Measurements from ENCODE around the gene JAK2.
"Not testable (repeated sequence)": the region's sequence is repeated elsewhere in the genome, so short reads cannot be mapped to it uniquely, and the experiment has no call there.

JAK2 gene

DNA sequence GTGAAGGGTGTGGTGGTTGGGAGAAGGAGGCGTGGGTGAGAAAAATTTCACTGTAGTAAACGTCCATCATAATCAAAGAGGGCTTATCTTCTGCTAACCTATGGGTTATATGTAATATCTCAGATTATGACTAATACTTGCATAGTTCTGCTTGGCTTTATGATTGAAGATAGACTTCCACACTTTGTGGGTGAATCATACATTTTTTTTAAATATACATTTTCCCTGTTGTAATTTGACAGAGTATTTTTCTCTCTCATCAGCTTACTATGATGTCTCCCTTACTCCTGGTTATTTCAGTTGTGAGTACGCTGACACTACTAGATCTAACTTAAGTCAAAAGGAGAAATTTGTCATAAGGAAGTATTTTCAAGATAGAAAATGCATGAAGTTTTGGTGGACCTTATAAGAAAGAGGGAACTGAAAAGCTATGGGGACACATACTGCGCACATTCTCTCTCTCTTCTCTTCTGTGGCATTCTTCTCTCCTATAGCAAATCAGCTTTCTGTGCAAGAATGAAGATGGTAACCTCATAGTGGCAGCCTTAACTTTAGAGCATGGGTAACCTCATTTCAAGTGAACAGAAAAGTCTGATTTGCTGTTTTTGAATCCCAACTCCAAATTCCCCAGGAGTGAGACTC lies 4.9 kb upstream of the JAK2 start:
- DNase-seq (ENCODE audit: low read depth in 2 of 2) = no peak

DNA sequence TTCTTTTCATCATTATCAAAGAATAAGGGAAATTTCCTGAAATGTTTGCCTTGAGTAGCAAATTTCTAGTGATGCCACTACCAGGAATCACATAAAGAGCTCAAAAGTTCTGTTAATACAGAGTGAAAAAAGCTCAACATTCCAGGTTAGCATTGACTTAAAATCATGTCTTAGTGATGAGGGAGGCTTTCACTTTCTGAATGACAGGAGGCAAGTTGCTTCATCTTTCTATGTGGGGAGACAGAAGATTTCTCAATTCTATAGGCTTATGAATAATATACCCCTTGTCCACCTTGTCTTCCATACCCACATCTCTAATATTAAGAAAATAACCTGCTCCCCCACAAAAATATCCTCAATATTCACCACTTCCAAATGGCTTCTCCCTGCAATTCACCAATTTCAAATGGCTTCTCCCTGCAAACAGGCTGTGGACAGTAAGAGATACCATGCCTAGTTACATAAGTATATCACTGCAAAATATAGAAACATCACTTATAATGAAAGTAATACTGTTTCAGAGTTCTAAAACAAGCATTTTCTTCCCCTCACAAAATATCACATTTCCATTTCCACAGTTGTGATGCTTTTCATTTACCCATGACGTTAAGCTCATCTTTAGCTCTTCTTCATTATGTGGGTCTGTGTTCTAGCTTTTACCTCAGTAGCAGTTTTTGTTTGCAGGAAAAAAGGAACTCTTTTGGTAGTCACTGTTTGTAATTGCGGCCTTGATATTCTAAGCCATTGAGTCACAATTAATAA lies 2.2 kb upstream of the JAK2 start:
- DNase-seq (ENCODE audit: low read depth in 2 of 2) = no peak

DNA sequence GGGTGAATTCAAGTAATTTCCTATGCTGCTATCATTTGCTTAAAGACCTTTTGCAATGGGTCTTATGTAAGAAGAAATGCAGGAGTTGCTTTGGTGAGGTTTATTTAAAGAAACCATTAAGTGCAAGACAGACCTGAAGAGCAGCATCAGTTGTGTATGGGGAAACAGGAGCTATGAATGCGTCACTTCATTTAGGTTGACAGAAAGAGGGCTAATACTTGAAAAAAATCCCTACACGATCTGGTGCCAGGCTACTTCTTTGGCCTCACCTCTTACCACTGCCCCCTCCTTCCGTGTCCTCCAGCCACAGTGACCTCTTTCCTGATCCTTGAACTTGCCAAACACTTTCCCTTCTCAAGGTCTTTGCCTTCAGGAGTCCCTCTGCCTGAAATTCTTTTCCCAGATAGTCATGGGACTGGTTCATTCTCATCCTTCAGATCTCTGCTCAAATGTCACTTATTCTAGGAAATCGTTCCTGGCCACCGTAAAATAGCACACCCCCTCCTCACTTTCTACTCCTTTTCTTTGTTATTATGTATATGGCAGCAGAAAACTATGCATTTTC lies 1.4 kb upstream of the JAK2 start:
- DNase-seq (ENCODE audit: low read depth in 2 of 2) = no peak

DNA sequence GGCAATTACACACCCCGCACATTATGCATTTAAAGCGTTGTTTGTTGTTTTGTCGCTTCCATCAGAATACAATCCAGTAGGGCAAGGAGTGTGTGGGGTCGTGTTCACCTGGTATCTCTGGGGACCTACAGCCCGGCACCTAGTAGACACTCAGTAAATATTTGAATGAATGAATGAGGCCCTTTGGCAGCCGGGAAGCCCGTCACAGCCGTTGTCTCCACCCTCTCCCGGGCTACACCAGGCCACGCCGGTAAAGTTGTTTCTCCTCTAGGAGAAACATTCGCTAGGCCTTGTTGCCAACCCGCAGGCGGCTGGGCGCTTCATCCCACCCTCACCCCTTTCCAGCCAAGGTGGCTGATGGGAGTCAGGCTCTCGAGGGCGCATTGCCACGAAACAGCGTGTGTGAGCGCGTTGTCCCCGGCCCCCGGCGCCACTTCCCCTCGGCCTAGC lies 876 bp upstream of the JAK2 start:
- no peak for DNase-seq (ENCODE audit: low read depth in 2 of 2)

DNA sequence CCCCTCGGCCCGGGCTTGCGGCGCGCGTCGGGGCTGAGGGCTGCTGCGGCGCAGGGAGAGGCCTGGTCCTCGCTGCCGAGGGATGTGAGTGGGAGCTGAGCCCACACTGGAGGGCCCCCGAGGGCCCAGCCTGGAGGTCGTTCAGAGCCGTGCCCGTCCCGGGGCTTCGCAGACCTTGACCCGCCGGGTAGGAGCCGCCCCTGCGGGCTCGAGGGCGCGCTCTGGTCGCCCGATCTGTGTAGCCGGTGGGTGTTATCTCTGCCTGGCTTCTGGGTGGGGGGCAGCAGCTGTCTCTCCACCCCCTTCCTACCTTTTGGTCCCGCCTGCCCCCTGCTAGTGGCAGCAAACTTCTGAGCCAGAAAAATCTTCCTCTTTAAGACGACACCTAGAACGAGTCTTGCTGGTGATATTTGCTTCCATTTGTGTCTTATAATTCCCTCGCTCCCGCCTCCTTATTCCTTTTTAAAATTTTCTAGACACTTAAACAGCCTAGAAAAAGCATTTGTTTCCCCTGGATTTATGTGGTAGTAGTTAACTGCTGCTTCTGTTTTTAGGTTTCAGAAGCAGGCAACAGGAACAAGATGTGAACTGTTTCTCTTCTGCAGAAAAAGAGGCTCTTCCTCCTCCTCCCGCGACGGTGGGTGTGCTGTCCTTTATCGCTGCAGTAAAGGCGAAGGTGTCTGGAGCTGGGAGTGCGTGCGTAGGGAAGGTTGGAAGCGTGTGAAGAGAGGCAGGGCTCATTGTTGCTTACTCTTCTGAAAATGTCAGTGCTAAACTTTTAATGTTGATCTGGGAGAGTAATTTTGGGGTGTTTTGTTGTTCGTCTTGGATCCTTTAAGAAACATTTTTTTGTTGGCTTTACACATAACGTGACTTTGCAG lies 554 bp downstream of the JAK2 start:
- no peak for DNase-seq (ENCODE audit: low read depth in 2 of 2)

DNA sequence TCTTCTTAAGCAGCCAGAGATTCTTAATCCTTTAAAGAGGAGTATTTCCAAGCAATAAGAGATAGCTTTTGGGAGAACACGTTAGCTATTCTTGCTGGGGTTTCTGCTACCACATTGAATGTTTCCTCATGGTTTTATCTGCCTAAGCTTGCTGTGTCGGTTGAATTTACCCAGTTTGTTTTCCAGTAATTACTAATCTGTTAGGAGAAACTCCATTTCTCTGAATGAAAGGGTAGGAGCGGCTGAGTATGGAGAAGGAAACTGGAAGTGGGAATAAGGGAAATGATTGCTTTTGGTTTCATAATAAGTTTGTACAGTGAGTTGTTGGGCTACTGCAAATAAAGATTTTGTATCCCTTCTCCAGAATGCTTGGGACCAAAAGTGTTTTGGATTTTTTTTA lies 1.2 kb downstream of the JAK2 start:
- no peak for DNase-seq (ENCODE audit: low read depth in 2 of 2)

DNA sequence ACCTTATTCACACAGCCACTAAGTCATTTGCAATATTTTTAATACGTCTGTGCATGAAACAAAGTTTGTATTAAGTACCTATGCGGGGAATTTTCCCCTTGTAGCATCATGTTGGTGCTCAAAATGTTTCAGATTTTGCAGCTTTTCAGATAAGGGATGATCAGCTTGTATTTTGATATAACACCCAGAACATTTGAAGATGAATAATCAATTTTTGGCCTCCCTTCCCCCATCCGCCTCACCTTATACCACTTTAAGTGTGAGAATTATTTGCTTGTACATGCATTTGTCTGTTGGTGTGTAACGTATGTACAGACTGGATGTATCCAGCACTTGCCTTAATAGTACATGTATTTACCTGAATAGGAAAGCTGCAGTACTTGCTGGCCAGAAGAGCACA lies 1.7 kb downstream of the JAK2 start:
- no peak for DNase-seq (ENCODE audit: low read depth in 2 of 2)

DNA sequence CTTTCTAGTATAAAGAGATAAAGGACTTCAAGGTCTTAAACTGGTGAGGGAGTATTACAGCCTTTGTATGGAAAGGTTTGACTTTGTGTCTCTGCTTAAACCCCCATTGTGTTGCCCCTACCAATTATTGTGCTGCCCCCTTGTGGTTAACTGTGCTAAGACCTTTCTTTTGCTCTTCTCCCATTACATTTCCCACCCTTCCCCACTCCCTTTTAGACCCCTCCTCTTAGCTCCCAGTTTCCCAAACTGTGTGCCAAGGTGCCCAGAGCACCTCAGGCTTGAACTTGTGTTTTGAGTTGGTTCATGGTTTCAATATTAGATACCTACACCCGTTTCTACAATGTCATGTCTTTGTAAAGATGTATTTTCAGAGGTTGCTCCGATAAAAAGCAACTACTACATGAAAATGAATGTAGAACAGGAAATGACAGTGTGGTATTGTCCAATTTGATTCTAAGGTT lies 2.9 kb downstream of the JAK2 start:
- peak in 1 of 2 donors; percentile 63 for DNase-seq (ENCODE audit: low read depth in 2 of 2)

DNA sequence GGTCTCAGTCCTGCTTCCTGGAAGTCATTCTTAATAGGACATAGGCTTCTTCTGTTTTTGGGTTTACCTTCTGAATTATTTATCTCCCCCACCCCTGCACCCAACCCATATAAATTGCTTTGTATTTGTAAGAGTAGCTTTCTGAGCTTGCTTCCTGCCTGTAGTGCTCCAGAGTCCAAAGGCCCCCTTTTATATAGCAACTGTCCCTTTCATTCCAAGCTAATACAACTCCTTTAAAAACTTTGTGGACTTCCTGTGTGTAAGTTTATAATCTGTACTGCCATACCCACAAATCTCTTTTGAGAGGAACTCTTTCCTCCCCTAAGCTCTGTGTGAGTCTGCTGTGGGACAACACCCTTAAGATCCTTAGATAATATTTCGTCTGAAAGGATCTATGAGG lies 7.8 kb downstream of the JAK2 start:
- DNase-seq (ENCODE audit: low read depth in 2 of 2) = no peak

DNA sequence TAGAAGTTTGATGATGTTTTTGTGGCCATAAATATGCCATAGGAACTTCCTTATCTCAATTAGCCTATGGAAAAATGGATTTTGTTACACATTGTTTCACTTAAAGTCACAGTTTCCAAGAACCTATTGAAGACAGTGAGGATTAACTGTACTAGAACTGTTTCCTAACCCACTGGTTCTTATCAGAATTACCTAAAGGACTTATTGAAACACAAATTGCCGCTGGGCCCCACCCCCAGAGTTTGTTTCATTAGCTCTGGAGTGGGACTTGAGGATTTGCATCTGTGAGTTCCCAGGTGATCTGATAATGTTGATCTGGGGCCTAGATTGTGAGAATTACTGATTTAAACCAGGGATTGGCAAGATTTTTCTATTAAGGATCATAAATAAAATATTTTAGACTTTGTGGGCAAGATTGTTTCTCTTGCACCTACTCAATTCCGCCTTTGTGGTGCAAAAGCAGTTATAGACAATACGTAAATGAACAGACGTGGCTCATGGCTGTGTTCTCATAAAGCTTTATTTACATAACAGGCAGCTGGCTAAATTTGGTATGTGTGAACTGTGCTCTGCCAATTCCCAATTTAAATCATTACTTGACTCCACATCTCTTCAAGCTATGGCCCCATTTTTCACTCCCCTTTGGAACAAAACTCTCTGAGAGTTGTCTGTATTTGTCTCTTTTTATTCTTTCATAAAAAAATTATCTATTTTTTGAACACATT lies 9.3 kb downstream of the JAK2 start:
- no peak for DNase-seq (ENCODE audit: low read depth in 2 of 2)

DNA sequence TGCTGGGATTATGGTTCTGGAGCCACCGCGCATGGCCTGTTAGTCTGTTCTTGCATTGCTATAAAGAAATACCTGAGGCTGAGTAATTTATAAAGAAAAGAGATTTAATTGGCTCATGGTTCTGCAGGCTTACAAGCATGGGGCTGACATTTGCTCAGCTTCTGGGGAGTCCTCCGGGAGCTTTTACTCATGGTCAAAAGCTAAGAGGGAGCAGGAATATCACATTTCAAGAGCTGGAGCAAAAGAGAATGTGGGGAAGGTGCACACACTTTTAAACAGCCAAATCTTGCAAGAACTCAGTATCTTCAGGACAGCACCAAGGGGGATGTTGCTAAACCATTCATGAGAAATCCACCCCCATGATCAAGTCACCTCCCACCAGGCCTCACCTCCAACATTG lies 12.1 kb downstream of the JAK2 start:
- DNase-seq (ENCODE audit: low read depth in 2 of 2) = no peak

DNA sequence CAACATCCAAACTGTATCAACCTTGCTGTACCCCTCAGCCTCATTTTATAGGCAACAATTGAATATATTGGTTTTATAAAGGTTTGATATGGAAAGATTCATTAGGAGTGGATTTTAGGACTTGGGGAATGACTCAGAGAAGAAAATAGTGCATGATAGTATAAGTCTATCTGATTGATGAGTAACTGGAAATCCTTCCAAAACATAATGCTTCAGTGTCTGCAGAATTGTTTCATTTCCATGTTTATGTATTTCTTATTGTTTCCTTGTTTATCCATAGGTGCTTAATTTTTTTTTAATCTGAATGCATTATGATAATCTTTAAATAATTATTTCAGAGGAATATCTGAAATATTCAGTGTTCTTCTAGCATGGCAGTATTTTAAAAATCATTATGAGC lies 12.6 kb downstream of the JAK2 start:
- no peak for DNase-seq (ENCODE audit: low read depth in 2 of 2)

DNA sequence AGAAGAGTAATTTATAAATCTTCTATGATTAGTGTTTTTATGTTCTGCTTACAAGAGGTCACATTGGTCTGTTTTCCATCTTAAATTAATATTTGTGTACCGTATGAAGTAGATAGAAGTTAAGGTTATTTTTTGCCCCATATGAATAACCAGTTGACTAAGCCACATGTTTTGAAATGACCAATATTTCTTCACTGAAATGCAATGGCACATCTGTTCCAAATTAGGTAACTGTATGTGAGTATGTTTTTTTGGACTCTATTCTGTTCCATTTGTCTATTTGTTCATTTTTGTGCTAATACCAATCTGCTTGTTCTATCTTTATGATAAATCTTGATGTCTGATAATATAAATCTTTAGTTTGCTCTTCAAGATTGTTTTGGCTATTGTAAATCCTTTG lies 17.7 kb downstream of the JAK2 start:
- no peak for DNase-seq (ENCODE audit: low read depth in 2 of 2)

DNA sequence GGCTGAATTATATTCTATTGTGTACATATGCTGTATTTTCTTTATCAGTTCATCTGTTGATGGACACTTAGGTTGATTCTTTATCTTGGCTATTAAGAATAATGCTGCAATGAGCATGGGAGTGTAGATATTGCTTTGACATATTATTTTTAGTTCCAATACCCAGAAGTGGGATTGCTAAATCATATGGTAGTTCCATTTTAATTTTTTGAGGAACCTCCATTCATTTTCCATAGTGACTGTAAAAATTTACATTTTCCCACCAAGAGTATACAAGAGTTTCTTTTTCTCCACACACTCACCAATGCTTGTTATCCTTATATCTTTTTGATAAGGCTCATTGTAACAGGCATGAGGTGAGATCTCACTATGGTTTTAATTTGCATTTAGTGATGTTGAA lies 19.4 kb downstream of the JAK2 start:
- no peak for DNase-seq (ENCODE audit: low read depth in 2 of 2)

DNA sequence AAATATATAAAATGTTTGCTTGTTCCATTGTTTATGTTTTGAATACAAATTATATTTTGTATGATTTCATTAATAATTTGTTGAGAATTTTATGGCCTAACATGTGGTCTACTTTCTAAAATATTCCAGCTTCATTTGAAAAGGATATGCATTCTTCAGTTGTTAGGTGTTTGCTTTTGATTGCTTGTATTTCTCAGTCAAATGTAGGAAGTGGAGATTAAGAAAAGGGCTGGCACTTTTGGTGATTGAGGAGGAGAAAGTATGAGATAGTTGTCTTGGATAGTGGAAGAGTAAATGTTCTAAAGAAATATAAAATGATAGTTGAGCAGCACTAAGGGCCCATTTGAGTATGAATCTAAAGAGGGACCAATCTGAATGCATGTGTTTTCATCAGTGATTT lies 23.1 kb downstream of the JAK2 start:
- DNase-seq (ENCODE audit: low read depth in 2 of 2) = no peak

DNA sequence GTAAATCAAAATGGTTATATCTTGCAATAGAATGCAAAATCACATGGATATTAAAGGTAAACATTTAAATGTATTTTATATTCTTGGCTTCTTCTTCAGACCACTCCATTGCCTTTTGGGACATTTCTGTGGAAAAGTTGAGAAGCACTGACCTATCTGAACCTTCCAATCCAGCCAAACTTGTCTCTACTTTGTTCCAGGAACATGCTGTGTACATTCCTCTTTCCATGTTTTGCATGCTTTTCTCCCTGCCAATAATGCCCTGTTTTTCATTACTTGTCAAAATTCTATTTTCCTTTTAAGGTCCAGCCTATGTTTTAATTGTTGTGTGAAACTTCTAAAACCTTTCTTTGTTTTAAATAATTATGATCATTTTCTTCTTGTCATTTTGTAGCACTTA lies 28.3 kb downstream of the JAK2 start:
- no peak for DNase-seq (ENCODE audit: low read depth in 2 of 2)

DNA sequence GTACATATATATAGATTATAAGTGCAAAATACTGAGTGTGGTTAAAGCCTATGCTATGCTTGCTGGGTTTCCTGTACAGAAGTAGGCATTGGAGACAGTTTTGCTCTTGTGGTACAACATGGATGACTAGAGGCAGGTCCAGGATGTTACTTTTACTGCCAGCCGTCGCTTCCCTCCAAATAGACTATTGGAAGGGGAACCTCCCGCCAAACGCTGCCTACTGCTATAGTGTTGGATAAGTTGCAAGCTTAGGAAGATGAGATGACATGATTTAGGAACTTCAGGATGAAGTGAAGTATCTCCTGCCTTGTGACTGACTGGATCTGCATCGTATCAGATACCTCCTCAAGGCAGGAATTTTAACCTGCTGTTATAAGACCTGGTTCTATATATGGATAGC lies 30.9 kb downstream of the JAK2 start:
- no peak for DNase-seq (ENCODE audit: low read depth in 2 of 2)

DNA sequence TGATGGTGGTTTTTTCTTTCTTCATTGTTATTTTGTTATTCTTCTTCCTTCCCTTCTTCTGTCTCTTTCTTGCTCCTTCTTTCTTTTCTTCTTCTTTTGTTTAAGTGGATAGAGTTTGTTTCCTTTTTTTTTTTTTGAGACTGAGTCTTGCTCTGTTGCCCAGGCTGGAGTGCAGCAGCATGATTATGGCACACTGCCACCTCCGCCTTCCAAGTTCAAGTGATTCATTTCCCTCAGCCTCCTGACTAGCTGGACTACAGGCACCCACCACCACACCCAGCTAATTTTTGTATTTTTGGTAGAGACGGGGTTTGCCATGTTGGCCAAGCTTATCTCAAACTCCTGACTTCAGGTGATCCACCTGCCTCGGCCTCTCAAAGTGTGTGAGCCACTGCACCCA lies 40.3 kb downstream of the JAK2 start:
- no peak for DNase-seq (ENCODE audit: low read depth in 2 of 2)

DNA sequence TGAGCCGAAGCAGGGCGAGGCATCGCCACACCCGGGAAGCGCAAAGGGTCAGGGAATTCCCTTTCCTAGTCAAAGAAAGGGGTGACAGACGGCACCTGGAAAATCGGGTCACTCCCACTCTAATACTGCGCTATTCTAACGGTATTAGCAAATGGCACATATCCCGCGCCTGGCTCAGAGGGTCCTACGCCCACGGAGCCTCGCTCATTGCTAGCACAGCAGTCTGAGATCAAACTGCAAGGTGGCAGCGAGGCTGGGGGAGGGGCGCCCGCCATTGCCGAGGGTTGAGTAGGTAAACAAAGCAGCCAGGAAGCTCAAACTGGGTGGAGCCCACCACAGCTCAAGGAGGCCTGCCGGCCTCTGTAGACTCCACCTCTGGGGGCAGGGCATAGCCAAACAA lies 46.9 kb downstream of the JAK2 start:
- DNase-seq (ENCODE audit: low read depth in 2 of 2) = not testable (repeated sequence)

DNA sequence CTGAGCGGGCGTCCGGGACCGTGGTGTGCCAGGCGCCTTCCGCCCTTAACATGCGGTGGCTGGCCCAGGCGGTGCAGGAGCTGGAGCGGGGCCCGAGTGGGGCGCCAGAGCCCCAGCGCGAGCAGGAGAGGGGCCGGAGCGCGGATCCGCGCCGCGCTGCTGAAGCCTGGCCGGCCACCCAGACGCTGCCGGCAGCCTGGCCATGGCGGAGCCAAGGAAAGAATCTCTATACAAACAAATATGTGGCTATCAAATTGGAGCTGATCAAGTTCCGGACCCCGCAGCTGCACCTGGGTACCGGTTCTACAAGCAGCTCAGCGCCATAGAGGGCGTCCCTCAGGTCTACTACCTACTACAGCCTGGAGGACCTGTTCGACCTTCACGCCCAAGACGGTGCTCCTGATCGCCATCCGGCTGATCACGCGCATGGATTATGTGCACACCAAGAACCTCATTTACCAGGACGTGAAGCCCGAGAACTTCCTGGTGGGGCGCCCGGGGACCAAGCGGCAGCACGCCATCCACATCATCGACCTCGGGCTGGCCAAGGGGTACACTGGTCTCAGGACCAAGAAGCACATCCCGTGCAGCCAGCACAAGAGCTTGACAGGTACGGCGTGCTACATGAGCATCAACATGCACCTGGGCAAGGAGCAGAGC lies 55.8 kb downstream of the JAK2 start:
- DNase-seq (ENCODE audit: low read depth in 2 of 2) = no peak
